BLaER1 treated with 17β-estradiol and CSF1 and Interleukin-3, amounts not matched to agents 10 nM and 100 nM (cell line): ENCODE data around the gene CLEC10A.

Source experiments
- H3K27ac ChIP-seq, 11 experiments: shearing (Covaris generic); formaldehyde crosslinking; 2 replicates each; pipeline ENCODE4 v1.8.1; 2022
- H3K27me3 ChIP-seq, 11 experiments: shearing (Covaris generic); formaldehyde crosslinking; 2 replicates each; pipeline ENCODE4 v1.8.1; 2022
- H3K36me3 ChIP-seq, 11 experiments: shearing (Covaris generic); formaldehyde crosslinking; 2 replicates each; pipeline ENCODE4 v1.8.1; 2022
- H3K4me1 ChIP-seq, 10 experiments: shearing (Covaris generic); formaldehyde crosslinking; 2 replicates each; pipeline ENCODE4 v1.8.1; 2022
- H3K4me2 ChIP-seq, 11 experiments: shearing (Covaris generic); formaldehyde crosslinking; 2 replicates each; pipeline ENCODE4 v1.8.1; 2022
- H3K4me3 ChIP-seq, 10 experiments: shearing (Covaris generic); formaldehyde crosslinking; 2 replicates each; pipeline ENCODE4 v1.8.1; 2022
- H3K9ac ChIP-seq, 11 experiments: shearing (Covaris generic); formaldehyde crosslinking; 2 replicates each; pipeline ENCODE4 v1.8.1; 2022
- H3K9me3 ChIP-seq, 11 experiments: shearing (Covaris generic); formaldehyde crosslinking; replicated peaks in 1 of 11; 2 replicates each; pipeline ENCODE4 v1.8.1; 2022
- H4K20me1 ChIP-seq, 11 experiments: shearing (Covaris generic); formaldehyde crosslinking; 2 replicates each; pipeline ENCODE4 v1.8.1; 2022
- Cebpa-rat ChIP-seq, 11 experiments: shearing (Covaris generic); IDR thresholded peaks; 2 replicates each; pipeline ENCODE4 v1.8.1; 2022

The CLEC10A gene

DNA sequence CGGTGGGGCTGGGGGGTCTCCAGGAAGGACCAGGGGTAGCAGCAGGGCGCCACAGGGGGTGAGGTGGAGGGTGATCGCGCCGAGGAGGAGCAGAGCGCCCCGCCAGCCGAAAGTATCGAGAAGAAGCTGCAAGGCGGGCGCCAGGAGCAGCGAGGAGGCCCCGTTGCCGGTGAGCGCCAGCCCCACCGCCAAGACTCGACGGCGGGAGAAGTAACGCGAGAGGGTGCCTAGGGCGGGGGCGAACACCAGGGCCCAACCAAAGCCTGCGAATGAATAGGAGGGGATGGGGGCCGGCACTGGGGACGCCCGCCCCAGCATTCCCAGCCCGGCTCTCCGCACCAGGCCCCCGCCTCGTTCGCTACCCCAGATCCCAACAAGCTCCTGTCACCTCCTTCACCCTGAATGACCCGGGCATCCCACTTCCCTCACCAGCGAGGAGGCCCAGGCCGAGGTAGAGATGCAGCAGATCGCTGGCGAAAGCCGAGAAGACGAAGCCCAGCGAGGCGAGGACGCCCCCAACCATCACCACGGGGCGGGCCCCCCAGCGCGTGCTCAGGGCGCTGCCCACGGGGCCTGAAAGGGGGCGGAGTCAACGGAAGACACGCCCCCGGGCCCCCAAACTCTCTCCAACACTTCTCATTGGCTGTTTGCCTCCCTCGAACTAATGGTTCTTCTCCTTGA, 37.4 kb downstream of the CLEC10A start:
- Histone ChIP-seq H3K4me1 (peaks cover 44 to 85% (median 79%) of the 10 kb centered on the region in 10 experiments), H3K4me2 (peak overlapping the region; percentile 87 to 100 (median 98)), H4K20me1 (peaks cover 0 to 22% (median 0%) of the 10 kb centered on the region in 11 experiments; a peak in 2 of 22 replicates), H3K9me3 (no peaks in the 10 kb centered on the region), H3K4me3 (peak overlapping the region; percentile 46 to 69 (median 60); a peak in 17 of 20 replicates), H3K27ac (peak overlapping the region in 4 of 11 experiments; percentile 70 to 80 (median 74); a peak in 6 of 22 replicates), H3K9ac (peak overlapping the region in 5 of 11 experiments; percentile 19 to 82 (median 79); a peak in 9 of 22 replicates), H3K36me3 (no peaks in the 10 kb centered on the region), H3K27me3 (peaks cover 38 to 57% (median 48%) of the 10 kb centered on the region in 11 experiments)
- TF ChIP-seq Cebpa-rat (IDR thresholded peaks at IDR 0.05) = no peak

DNA sequence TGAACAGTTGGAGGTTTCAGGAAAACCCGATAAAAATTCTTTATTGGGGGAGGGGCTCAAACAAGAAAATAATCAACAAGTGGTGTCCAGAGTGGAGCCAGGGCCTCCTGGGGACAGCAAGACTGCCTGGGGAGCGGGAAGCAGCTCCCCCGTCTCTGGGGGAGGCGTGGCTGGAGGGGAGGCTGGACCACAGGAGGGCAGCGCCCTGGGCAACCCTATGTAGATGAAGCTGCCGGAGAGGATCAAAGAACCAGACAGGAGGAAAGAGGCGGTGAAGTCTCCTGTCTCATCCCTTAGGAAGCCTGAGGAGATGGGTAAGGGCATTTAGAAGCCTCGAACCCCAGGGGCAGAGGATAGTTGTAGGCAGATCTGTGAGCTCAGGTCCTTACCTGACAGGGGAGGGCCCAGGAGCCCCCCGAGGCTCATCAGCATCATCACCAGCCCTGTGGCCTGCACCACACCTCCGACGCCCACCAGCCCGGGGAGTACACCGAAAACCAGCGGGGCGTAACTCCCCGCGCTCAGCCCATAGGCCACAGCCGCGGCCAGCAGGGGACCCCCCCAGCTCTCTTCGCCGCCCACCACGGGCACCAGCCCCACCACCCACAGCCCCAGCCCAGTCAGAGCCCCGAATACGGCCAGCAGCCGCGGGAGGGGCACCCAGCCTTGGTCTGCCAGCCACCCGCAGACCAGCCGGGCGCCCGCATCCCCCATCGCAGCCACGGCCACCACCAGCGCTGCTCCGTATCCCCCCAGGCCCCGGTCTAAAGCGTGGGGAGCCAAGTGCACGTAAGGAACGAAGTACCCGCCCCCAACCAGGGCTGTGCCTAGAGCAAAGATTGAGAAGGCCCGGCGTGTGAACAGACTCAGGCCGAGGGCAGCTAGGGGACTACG, 38.2 kb downstream of the CLEC10A start:
- Histone ChIP-seq H3K9me3 (no peaks in the 10 kb centered on the region), H3K27ac (no peak overlapping the region), H3K4me3 (peak overlapping the region in 3 of 10 experiments; percentile 54 to 67 (median 62); a peak in 4 of 20 replicates), H3K4me1 (peaks cover 41 to 86% (median 81%) of the 10 kb centered on the region in 10 experiments), H3K4me2 (peak overlapping the region; percentile 87 to 100 (median 98)), H3K27me3 (peaks cover 38 to 52% (median 45%) of the 10 kb centered on the region in 11 experiments), H4K20me1 (peaks cover 0 to 22% (median 0%) of the 10 kb centered on the region in 11 experiments; a peak in 2 of 22 replicates), H3K9ac (peak overlapping the region in 5 of 11 experiments; percentile 19 to 80 (median 77); a peak in 6 of 22 replicates), H3K36me3 (no peaks in the 10 kb centered on the region)
- no peak for TF ChIP-seq Cebpa-rat (IDR thresholded peaks at IDR 0.05)

DNA sequence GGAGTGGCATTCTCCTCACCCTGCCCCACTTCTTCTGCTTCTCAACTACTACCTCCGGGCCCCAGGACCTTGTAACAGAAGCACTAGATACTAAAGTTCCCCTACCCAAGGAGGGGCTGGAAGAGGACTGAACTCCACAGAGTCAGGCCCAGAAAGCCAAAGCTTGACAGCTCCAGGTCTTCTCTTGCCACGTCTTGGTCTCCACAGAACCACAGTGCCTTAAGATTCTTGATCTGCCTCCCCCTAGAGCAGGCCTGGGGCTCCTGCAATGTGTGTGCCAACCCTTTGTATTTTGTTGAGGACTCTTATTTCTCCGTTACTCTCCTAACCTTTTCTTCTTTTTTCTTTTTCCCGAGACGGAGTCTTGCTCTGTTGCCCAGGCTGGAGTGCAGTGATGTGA, 40.2 kb downstream of the CLEC10A start:
- Histone ChIP-seq H3K9ac (peak overlapping the region in 5 of 11 experiments; percentile 5 to 61 (median 15); a peak in 5 of 22 replicates), H3K27ac (peak overlapping the region in 5 of 11 experiments; percentile 5 to 64 (median 42); a peak in 7 of 22 replicates), H3K4me2 (peak overlapping the region; percentile 34 to 99 (median 94); a peak in 21 of 22 replicates), H3K9me3 (no peaks in the 10 kb centered on the region), H4K20me1 (peaks cover 0 to 22% (median 0%) of the 10 kb centered on the region in 11 experiments; a peak in 2 of 22 replicates), H3K4me3 (no peak overlapping the region), H3K36me3 (no peaks in the 10 kb centered on the region), H3K4me1 (peaks cover 43 to 90% (median 84%) of the 10 kb centered on the region in 10 experiments), H3K27me3 (peaks cover 31 to 39% (median 35%) of the 10 kb centered on the region in 11 experiments)
- TF ChIP-seq Cebpa-rat (IDR thresholded peaks at IDR 0.05) = no peak

DNA sequence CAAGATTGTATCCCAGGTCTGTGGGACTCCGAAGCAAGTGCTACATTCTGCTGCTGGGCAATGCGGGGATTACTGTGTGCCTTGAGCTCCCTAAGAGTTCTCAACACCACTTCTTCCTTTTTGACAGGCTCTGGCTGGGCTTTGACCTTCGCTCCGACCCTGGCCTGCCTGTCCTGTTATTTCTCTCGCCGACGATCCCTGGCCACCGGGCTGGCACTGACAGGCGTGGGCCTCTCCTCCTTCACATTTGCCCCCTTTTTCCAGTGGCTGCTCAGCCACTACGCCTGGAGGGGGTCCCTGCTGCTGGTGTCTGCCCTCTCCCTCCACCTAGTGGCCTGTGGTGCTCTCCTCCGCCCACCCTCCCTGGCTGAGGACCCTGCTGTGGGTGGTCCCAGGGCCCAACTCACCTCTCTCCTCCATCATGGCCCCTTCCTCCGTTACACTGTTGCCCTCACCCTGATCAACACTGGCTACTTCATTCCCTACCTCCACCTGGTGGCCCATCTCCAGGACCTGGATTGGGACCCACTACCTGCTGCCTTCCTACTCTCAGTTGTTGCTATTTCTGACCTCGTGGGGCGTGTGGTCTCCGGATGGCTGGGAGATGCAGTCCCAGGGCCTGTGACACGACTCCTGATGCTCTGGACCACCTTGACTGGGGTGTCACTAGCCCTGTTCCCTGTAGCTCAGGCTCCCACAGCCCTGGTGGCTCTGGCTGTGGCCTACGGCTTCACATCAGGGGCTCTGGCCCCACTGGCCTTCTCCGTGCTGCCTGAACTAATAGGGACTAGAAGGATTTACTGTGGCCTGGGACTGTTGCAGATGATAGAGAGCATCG, 41.8 kb downstream of the CLEC10A start:
- Histone ChIP-seq H3K27ac (peak overlapping the region in 4 of 11 experiments; percentile 4 to 41 (median 22); a peak in 4 of 22 replicates), H4K20me1 (peaks cover 0 to 22% (median 0%) of the 10 kb centered on the region in 11 experiments; a peak in 2 of 22 replicates), H3K4me2 (peak overlapping the region; percentile 35 to 99 (median 96); a peak in 20 of 22 replicates)

DNA sequence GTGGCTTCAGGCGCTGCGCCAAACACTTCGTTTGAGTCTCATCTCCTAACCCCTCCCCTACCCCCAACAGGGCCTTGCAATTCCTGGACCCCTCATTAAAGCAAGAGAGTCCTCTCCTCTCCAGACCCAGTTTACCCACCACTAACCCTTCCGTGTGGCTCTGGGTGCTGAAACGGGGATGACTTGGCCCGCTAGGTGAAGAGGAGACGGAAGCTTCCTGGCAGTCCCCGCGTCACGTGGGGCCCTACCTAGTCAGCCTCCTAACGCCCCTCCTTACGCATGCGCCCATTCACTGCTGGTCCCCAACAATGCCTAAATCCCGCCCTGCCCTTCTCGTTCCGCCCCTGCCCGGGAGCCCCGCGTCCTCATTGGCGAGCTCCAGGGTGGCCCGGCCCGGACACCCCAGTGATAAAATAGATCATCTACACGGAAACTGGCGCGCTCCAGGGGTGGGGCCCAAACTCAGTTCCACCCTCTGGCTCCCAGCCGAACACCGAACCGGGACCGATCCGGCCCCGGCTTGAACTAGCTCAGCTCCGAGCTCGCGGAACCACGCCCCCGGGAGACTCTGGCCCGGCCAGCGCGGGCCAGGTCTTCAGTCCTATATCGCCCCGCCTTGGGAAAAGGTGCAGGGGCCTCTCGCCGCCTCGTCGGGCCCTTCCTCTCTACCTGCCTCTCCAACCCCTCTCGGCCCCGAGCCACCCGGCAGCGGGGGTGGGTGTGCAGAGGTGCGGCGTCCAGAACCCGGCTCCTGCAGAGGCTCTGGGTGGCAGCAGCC, 44.3 kb downstream of the CLEC10A start, which contains the start of gene SLC16A13:
Gene SLC16A13, plus strand, starts transcription at position 425 of the 778 bp plus-strand sequence. CDS start 368 bp downstream, outside the sequence.
- no peak for TF ChIP-seq Cebpa-rat (IDR thresholded peaks at IDR 0.05)
- peak within 1 kb of the TSS; percentile 76 to 95 (median 82) for H3K4me3 ChIP-seq
- no peaks in the 10 kb centered on the region for H3K9me3 ChIP-seq
- H4K20me1 ChIP-seq = peaks cover 0 to 11% (median 0%) of the 10 kb centered on the region in 11 experiments; a peak in 1 of 22 replicates
- H3K9ac ChIP-seq = peak within 1 kb of the TSS; percentile 75 to 89 (median 83)
- peaks cover 24 to 80% (median 67%) of the 10 kb centered on the region in 10 experiments for H3K4me1 ChIP-seq
- H3K4me2 ChIP-seq = peak within 1 kb of the TSS; percentile 89 to 99 (median 96)
- H3K36me3 ChIP-seq = no peaks in the 10 kb centered on the region
- H3K27me3 ChIP-seq = peaks cover 0 to 2% (median 0%) of the 10 kb centered on the region in 11 experiments; a peak in 3 of 22 replicates
- H3K27ac ChIP-seq = peak within 1 kb of the TSS; percentile 79 to 92 (median 87)

More for the DNA sequence above, 41.8 kb downstream of the CLEC10A start:
- H3K36me3 ChIP-seq = no peaks in the 10 kb centered on the region
- peaks cover 39 to 87% (median 82%) of the 10 kb centered on the region in 10 experiments for H3K4me1 ChIP-seq
- TF ChIP-seq Cebpa-rat (IDR thresholded peaks at IDR 0.05) = no peak
- H3K9ac ChIP-seq = peak overlapping the region in 3 of 11 experiments; percentile 3 to 38 (median 18); a peak in 3 of 22 replicates
- H3K4me3 ChIP-seq = no peak overlapping the region
- peaks cover 22 to 26% (median 23%) of the 10 kb centered on the region in 11 experiments for H3K27me3 ChIP-seq
- no peaks in the 10 kb centered on the region for H3K9me3 ChIP-seq

- peak overlapping the region; percentile 76 to 95 (median 82) for H3K4me3 ChIP-seq
- no peaks in the 10 kb centered on the region for H3K9me3 ChIP-seq
- no peak for TF ChIP-seq Cebpa-rat (IDR thresholded peaks at IDR 0.05)
- H3K9ac ChIP-seq = peak overlapping the region; percentile 75 to 89 (median 83)
- peaks cover 29 to 80% (median 71%) of the 10 kb centered on the region in 10 experiments for H3K4me1 ChIP-seq
- peaks cover 0 to 11% (median 0%) of the 10 kb centered on the region in 11 experiments; a peak in 1 of 22 replicates for H4K20me1 ChIP-seq
- no peaks in the 10 kb centered on the region for H3K36me3 ChIP-seq
- H3K27ac ChIP-seq = peak overlapping the region; percentile 79 to 92 (median 87)
- H3K27me3 ChIP-seq = no peaks in the 10 kb centered on the region
- peak overlapping the region; percentile 89 to 99 (median 96) for H3K4me2 ChIP-seq
Measured at GRCh38 chr17:7034955-7035590, 45.0 kb downstream of the CLEC10A start.

GRCh38 chr17:7029659-7030058, 50.4 kb downstream of the CLEC10A start:
- H3K4me2 ChIP-seq = peak overlapping the region; percentile 79 to 97 (median 91)
- no peak for TF ChIP-seq Cebpa-rat (IDR thresholded peaks at IDR 0.05)
- peak overlapping the region in 10 of 11 experiments; percentile 39 to 96 (median 74); a peak in 19 of 22 replicates for H3K27ac ChIP-seq
- peak overlapping the region in 9 of 11 experiments; percentile 1 to 79 (median 63); a peak in 14 of 22 replicates for H3K9ac ChIP-seq
- peaks cover 16 to 65% (median 46%) of the 10 kb centered on the region in 10 experiments for H3K4me1 ChIP-seq
- H3K4me3 ChIP-seq = peak overlapping the region in 7 of 10 experiments; percentile 14 to 54 (median 38); a peak in 12 of 20 replicates
- no peaks in the 10 kb centered on the region for H3K9me3 ChIP-seq
- no peaks in the 10 kb centered on the region for H4K20me1 ChIP-seq
- H3K27me3 ChIP-seq = no peaks in the 10 kb centered on the region
- peaks cover 0 to 20% (median 0%) of the 10 kb centered on the region in 11 experiments; a peak in 6 of 22 replicates for H3K36me3 ChIP-seq
